Endothelial cell of hepatic sinusoid (primary cell): Measurements from ENCODE around the gene PBX1.

Experiments used
- in situ Hi-C: cut with HindIII; loops from 2 replicates; pipeline ENCODE4 v1.10.0; 2017; ENCODE audit warnings: low sequenced_read_pairs

PBX1 gene

DNA sequence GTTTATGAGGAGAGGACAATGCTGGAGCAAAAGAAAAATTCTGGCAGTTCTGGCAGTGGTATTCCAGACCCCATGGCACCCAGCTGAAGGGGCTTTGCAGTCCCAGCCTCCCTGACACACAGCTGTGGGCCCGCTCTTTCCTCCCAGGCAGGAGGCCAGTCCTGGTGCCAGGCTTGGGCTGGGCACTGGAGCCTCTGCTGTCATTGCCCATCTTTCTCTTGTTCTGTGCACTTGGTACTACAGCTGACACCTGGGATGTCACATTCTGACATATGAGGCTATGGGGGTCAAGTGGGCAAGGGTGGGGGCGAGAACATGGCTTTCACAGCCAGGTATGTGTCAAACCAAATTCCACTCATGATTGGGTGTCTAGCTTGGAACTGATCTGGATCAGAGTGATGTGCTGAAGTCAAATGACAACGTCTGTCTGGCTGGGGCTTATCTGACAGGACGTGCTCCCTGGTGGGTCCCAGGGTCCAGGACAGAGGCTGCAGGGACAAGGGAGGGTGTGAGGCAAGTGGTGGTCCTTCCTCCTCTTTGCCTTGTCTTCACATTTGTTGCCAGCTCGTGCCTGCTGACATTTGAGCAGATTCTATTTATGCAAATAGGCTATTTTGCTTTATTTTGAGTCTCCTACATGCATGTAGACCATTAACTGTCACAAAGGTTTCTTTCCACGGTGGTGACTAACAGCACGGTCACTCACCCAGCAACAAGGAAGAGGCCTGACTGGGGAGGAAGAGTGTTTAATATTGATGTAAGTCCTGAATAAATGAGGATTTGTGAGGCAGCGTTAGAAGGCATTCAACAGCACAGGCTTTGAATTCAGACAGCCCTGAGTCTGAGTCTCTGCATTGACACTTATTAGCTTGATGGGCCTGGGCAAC lies 336.3 kb downstream of the PBX1 start:
- in situ Hi-C loops, result no loop called here

DNA sequence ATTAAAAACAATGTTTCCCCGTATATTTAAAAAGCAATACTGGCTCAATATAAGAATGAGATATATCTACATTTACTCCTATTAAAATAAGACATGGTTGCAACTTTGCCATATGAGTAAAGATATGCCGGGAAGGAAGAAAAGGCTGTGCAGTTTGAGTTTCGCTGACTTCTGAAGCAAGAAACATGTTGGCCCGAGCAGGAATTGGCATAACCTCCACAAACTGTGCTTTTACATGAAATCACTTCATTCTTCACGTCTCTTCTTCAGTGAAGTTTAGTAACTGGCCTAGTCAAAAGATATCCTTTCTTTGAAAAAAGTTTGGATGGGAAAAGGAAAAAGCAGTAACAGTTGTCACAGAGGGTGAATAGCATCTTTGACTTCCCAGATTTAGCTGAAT lies 342.0 kb downstream of the PBX1 start:
- in situ Hi-C loops, result no loop called here
